Cortex of kidney (tissue), 1 donor: ENCODE data around the gene AKNA.

Experiments
- DNase-seq: peaks from one replicate; lab custom pipeline; 2025; lab: John Stamatoyannopoulos, UW

AKNA gene

GRCh38 chr9:114319147-114319546 is 68.6 kb downstream of the AKNA start:
- no peak for DNase-seq

- DNase-seq: no peak
Measured at GRCh38 chr9:114318416-114318815, 69.4 kb downstream of the AKNA start.

GRCh38 chr9:114317665-114318357 is 70.0 kb downstream of the AKNA start:
- no peak for DNase-seq

- DNase-seq: no peak
Measured at GRCh38 chr9:114316605-114317230, 71.1 kb downstream of the AKNA start.

- DNase-seq: no peak
Measured at GRCh38 chr9:114315723-114316363, 71.9 kb downstream of the AKNA start.

- no peak for DNase-seq
Measured at GRCh38 chr9:114314881-114315722, 72.7 kb downstream of the AKNA start.

- DNase-seq: no peak
Measured at GRCh38 chr9:114314256-114314867, 73.4 kb downstream of the AKNA start.

- no peak for DNase-seq
Measured at GRCh38 chr9:114313186-114313585, 74.6 kb downstream of the AKNA start.

GRCh38 chr9:114312513-114312875 is 75.3 kb downstream of the AKNA start:
- no peak for DNase-seq

GRCh38 chr9:114311571-114312512 is 75.9 kb downstream of the AKNA start:
- no peak for DNase-seq

GRCh38 chr9:114310471-114311450 is 77.0 kb downstream of the AKNA start:
- no peak for DNase-seq

- no peak for DNase-seq
Measured at GRCh38 chr9:114309096-114309495, 78.7 kb downstream of the AKNA start.

- DNase-seq: no peak
Measured at GRCh38 chr9:114308361-114308950, 79.3 kb downstream of the AKNA start.

- DNase-seq: no peak
Measured at GRCh38 chr9:114307899-114308267, 79.9 kb downstream of the AKNA start.

GRCh38 chr9:114304416-114305188 is 83.2 kb downstream of the AKNA start:
- DNase-seq: no peak

GRCh38 chr9:114303977-114304376 is 83.8 kb downstream of the AKNA start:
- DNase-seq: no peak

- DNase-seq: no peak
Measured at GRCh38 chr9:114303571-114303970, 84.2 kb downstream of the AKNA start.

- no peak for DNase-seq
Measured at GRCh38 chr9:114302727-114303126, 85.1 kb downstream of the AKNA start.
